GM18868 (cell line): ENCODE measurements around the gene EVX2.

ENCODE experiments used
- ATAC-seq: cut with Tn5 transposase; IDR thresholded peaks from one replicate; pipeline ENCODE4 v1.9.1; 2021; ENCODE audit warnings: mild to moderate bottlenecking, moderate library complexity; ENCODE audit not compliant: unreplicated experiment

The EVX2 gene

GRCh38 chr2:176096986-176097819, 13.4 kb upstream of the EVX2 start:
- ATAC-seq: peak; percentile 95

- ATAC-seq: no peak
These were observed 12.7 kb upstream of the EVX2 start for GRCh38 chr2:176096243-176096985.

GRCh38 chr2:176095421-176095820, 11.7 kb upstream of the EVX2 start:
- no peak for ATAC-seq

GRCh38 chr2:176094349-176094748, 10.6 kb upstream of the EVX2 start:
- no peak for ATAC-seq

- no peak for ATAC-seq
These were observed 10.1 kb upstream of the EVX2 start for GRCh38 chr2:176093898-176094249.

GRCh38 chr2:176093145-176093897, 9.6 kb upstream of the EVX2 start:
- no peak for ATAC-seq

GRCh38 chr2:176092270-176093144, 8.7 kb upstream of the EVX2 start, which contains the start of gene HOXD13:
Gene HOXD13 (plus strand): TSS chr2:176092721. CDS start chr2:176092891, 170 bp downstream.
- no peak for ATAC-seq

- no peak for ATAC-seq
These were observed 7.8 kb upstream of the EVX2 start for GRCh38 chr2:176091329-176092258.

GRCh38 chr2:176090862-176091261, 7.1 kb upstream of the EVX2 start:
- ATAC-seq: no peak

- ATAC-seq: no peak
These were observed 6.2 kb upstream of the EVX2 start for GRCh38 chr2:176089843-176090395.

GRCh38 chr2:176088937-176089842, 5.4 kb upstream of the EVX2 start:
- no peak for ATAC-seq

GRCh38 chr2:176088048-176088936, 4.5 kb upstream of the EVX2 start:
- ATAC-seq: peak; percentile 74

GRCh38 chr2:176087330-176088047, 3.7 kb upstream of the EVX2 start:
- ATAC-seq: no peak

GRCh38 chr2:176085861-176086771, 2.4 kb upstream of the EVX2 start:
- ATAC-seq: no peak

GRCh38 chr2:176085120-176085788, 1.5 kb upstream of the EVX2 start:
- ATAC-seq: no peak
